ENCODE data around the gene FAM118A. TPM values are rescaled to one million over a fixed set of nuclear protein-coding genes. Genes with fewer than 3 reads are reported as not detected.

FAM118A gene
- polyA plus RNA-seq, 1 donor (not counting 4 experiments of a cell fraction or from before 2014, with no cell fraction given): 31.1 TPM

- Histone ChIP-seq H2AFZ (ENCODE audit: control insufficient read depth, low read length) (no peak overlapping the region), H3K79me2 (ENCODE audit: control insufficient read depth, insufficient read depth, low read length) (peaks cover 3% of the 10 kb centered on the region), H3K36me3 (ENCODE audit: control insufficient read depth in 2 of 2, extremely low read depth in 1 of 2, insufficient read depth in 2 of 2, low read length in 2 of 2) (peaks cover 10 to 33% of the 10 kb centered on the region in 2 experiments), H3K4me1 (ENCODE audit: control insufficient read depth, extremely low read depth, insufficient read depth, low read length) (peaks cover 22% of the 10 kb centered on the region), H3K27me3 (ENCODE audit: control insufficient read depth, extremely low read depth, insufficient read depth, low read length) (no peaks in the 10 kb centered on the region), H3K9ac (ENCODE audit: control insufficient read depth, extremely low read depth, insufficient read depth, low read length) (no peak overlapping the region), H3K4me2 (ENCODE audit: control insufficient read depth, extremely low read depth, insufficient read depth, low read depth, low read length) (no peak overlapping the region), H3K9me3 (ENCODE audit: control insufficient read depth, low read depth, low read length) (no peaks in the 10 kb centered on the region), H4K20me1 (ENCODE audit: control insufficient read depth, extremely low read depth, insufficient read depth, low read length) (peaks cover 3% of the 10 kb centered on the region), H3K9me1 (ENCODE audit: control insufficient read depth, extremely low read depth, insufficient read depth, low read length) (no peaks in the 10 kb centered on the region), H3K4me3 (ENCODE audit: control insufficient read depth in 2 of 3, extremely low read depth in 1 of 3, insufficient read depth in 2 of 3, low read depth in 1 of 3, low read length in 3 of 3) (no peak overlapping the region), H3K27ac (ENCODE audit: control insufficient read depth, insufficient read depth, low read length) (no peak overlapping the region)
- TF ChIP-seq EZH2 (IDR thresholded peaks at IDR 0.05; ENCODE audit: low read length) (no peak), CTCF (optimal IDR thresholded peaks at IDR 0.05 in 1 of 3, IDR thresholded peaks at IDR 0.05 in 1 of 3, conservative IDR thresholded peaks at IDR 0.05 in 1 of 3; ENCODE audit: extremely low read depth in 1 of 3, insufficient read depth in 2 of 3, low read length in 3 of 3) (no peak)
- DNase-seq (ENCODE audit: low read depth, low spot score): no peak
- FAIRE-seq: no peak
- dilution Hi-C loops (cut with MboI; ENCODE audit: extremely low pct_ligation_motif_present, low sequenced_read_pairs): no loop called here
Observed at GRCh38 chr22:45330548-45330947, 20.8 kb downstream of the FAM118A start.

- Histone ChIP-seq H3K79me2 (ENCODE audit: control insufficient read depth, insufficient read depth, low read length) (no peaks in the 10 kb centered on the region), H4K20me1 (ENCODE audit: control insufficient read depth, extremely low read depth, insufficient read depth, low read length) (peaks cover 3% of the 10 kb centered on the region), H3K27ac (ENCODE audit: control insufficient read depth, insufficient read depth, low read length) (no peak overlapping the region), H3K4me3 (ENCODE audit: control insufficient read depth in 2 of 3, extremely low read depth in 1 of 3, insufficient read depth in 2 of 3, low read depth in 1 of 3, low read length in 3 of 3) (no peak overlapping the region), H3K36me3 (ENCODE audit: control insufficient read depth in 2 of 2, extremely low read depth in 1 of 2, insufficient read depth in 2 of 2, low read length in 2 of 2) (peaks cover 12 to 36% of the 10 kb centered on the region in 2 experiments), H3K9ac (ENCODE audit: control insufficient read depth, extremely low read depth, insufficient read depth, low read length) (no peak overlapping the region), H3K9me3 (ENCODE audit: control insufficient read depth, low read depth, low read length) (no peaks in the 10 kb centered on the region), H3K4me1 (ENCODE audit: control insufficient read depth, extremely low read depth, insufficient read depth, low read length) (peaks cover 26% of the 10 kb centered on the region), H2AFZ (ENCODE audit: control insufficient read depth, low read length) (no peak overlapping the region), H3K9me1 (ENCODE audit: control insufficient read depth, extremely low read depth, insufficient read depth, low read length) (no peaks in the 10 kb centered on the region), H3K27me3 (ENCODE audit: control insufficient read depth, extremely low read depth, insufficient read depth, low read length) (no peaks in the 10 kb centered on the region), H3K4me2 (ENCODE audit: control insufficient read depth, extremely low read depth, insufficient read depth, low read depth, low read length) (no peak overlapping the region)
- dilution Hi-C loops (cut with MboI; ENCODE audit: extremely low pct_ligation_motif_present, low sequenced_read_pairs): no loop called here
- DNase-seq (ENCODE audit: low read depth, low spot score): no peak
- TF ChIP-seq EZH2 (IDR thresholded peaks at IDR 0.05; ENCODE audit: low read length) (no peak), CTCF (optimal IDR thresholded peaks at IDR 0.05 in 1 of 3, IDR thresholded peaks at IDR 0.05 in 1 of 3, conservative IDR thresholded peaks at IDR 0.05 in 1 of 3; ENCODE audit: extremely low read depth in 1 of 3, insufficient read depth in 2 of 3, low read length in 3 of 3) (no peak)
- no peak for FAIRE-seq
Observed at GRCh38 chr22:45331486-45331885, 21.8 kb downstream of the FAM118A start.

Measured in keratinocyte (primary cell).